OCI-M1 (cell line): ENCODE measurements around the gene GPAT2.
"Not testable (repeated sequence)": the region's sequence is repeated elsewhere in the genome, so short reads cannot be mapped to it uniquely, and the experiment has no call there.

ENCODE experiments used
- DNase-seq: peaks from one replicate; lab custom pipeline; 2025; lab: John Stamatoyannopoulos, UW

The GPAT2 gene

DNA sequence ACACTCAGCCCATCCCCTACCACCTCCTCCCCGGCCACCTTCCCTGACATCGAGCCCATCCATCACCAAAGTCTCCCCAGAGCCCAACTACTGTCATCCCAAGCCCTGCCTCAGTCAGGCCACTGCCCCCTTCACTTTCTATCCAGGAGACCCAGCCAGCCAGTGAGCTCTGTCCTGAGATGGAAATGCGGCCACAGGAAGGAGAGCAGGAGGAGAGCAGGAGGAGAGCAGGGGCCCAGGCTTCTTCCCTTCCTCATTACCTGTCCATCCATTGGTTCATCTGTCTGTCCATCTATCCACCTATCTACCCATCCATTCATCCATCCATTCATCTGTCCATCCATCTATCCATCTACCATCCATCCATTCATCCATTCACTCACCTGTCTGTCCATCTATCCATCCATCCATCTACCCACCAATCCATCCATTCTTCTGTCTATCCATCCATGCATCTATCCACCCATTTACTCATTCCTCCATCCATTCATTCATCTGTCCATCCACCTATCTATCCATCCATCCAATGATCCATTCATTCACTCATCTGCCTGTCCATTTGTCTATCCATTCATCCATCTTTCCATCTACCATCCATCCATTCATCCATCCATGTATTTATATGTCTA is 29.4 kb upstream of the GPAT2 start:
- not testable (repeated sequence) for DNase-seq

DNA sequence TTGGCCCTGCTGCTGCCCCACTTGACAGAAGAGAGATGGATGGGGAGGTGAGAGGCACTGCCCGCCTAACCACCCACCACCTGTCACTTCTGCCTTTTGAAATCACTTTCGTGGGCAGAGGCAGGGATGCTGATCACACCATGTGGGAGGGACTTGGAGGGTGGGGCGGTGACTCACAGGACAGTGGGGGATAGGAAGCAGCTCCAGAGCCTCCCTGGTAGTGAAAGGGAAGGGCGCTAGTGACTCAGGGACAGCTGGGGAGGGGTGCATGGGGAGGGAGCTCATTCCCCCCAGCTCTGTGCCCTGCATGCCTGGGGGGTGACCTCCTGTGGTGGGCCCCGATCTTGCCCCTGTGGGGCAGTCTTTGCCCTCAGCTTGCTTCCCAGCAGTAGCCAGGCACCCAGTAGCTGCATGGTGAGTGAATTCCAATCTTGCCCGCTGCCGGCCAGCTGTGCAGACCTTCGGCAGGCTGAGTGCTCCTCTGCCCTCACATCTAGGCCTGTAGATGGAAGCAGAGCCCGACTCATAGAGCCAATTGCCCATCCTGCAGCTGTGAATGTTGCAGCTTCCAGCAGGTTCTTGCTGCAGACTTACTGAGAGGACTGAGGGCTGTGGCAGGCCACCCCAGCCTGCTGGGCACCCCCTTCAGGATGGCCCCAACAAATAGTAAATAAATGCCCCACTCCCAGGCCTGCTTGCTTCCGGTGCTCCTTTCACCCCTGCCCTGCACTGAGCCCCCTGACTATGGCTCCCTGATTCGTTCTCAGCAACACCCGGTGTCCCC is 28.6 kb upstream of the GPAT2 start:
- not testable (repeated sequence) for DNase-seq

DNA sequence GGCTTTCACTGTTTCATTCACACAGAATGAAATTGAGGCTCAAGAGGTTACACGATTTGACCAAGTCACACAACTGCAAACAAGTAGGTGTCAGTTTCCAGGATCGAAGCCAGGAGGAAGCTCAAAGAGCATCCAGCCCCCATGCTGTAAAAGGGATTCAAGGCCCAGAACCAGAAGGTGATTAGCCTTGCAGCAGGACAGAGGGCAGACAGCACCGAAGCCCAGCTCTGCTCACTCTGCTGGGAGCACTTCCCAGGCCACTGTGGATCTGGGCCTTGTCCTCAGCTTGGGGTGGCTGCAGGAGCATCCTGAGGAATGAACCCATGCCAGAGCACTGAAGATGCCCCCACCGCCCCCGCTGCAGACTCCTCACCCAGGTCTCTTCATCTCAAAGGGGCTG is 27.8 kb upstream of the GPAT2 start:
- not testable (repeated sequence) for DNase-seq

DNA sequence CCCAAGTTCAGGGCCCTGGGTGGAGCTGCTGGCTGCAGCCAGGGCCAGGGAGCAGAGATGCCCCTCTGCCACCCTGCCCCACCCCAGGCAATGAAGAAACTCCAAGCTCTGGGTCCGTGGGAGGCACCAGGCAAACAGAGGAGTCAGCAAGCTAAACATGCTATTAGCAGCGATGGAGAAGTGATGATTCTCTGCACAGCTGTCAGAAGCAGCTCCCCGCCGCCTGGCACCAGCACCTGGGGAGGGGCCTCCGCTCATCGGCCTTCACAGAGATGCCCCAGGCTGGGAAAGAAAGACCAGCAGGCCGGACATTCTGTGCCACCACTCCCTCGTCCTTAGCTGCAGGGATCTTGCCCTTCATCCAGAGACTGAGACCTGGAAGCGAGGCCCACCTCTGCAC is 27.2 kb upstream of the GPAT2 start:
- DNase-seq = not testable (repeated sequence)

DNA sequence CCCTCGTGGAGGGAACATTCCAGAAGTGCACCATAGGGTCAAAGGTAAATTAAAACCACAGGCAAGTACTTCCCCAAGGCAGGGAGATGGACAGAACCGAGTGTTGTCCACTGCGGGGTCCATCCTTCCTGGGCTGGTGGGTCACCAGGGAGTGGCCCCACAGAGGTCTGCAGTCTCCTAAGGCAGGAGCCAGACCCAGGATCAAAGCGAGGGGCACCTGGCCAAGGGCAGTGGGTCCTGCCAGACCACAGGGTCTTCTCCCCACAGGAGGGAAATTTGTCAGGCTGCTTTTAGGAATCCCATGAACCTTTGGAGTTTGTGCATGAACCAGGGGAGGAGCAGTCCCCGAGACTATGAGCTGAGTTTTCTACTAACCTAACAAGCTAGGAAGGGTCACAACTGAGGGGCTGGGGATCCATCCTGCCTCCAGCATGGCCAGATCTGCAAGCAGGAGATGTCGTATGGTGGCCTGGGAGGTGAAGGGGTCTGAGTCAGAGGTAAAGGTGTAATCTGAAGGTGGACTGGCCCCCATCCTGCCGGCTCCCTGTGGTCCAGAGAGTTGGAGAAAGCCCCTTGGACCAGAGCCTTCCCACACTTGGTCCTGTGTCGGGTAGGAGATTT is 26.6 kb upstream of the GPAT2 start:
- DNase-seq = not testable (repeated sequence)

DNA sequence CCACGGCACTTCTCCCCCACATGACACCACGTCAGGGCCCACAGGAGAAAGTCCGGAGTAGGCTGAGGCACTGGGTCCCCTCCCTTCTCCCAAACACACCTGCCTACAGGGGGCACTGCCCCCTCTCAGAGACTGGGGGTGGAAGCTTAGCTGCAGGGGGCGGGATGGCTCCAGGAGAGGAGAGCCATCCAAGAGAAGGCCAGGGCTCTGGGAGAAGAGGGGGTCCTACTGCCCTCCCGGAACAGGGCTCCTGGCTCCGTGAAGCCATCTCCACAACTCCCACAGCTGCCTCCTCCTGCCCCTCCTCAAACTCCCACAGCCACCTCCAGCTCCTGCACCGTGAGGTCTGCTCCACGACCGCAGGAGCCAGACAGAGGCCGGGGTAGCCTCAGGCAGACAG is 25.6 kb upstream of the GPAT2 start:
- not testable (repeated sequence) for DNase-seq

DNA sequence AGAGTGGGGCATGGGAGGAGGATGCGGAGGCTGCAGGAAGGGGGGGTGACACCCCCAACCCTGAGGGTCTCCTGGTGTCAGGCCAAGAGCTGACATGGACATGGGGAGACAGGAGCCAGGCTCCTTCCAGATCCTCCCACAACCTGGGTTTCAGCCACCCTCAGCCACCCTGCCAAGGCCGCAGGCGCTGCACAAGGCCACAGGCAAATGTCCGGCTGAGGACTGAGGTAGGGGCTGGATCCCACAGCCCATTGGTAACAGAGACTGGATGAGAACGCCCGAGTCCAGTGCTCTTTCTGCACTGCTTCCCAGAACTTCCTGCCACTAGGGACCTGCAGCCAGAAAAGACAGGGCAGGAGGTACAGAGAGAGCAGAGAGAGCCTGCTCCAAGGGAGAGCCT is 24.7 kb upstream of the GPAT2 start:
- not testable (repeated sequence) for DNase-seq

DNA sequence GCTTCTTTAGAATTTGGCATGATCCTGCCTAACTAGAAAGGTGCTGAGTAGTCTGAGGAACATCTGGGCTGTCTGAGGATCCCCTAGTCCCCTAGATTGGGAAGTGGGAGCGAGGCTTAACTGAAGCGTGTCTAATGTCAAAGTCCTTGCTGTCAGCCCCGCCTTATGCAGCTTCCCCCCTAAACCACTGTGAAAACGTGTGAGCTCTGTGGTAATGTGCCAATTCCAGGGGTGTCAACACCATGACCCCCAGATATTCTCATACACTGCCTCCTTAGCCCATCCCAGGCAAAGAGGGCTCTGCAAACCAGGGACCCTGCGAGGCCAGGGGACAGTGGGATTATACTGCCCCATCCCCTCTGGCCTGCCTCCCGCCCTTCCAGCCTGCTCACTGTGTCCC is 21.1 kb upstream of the GPAT2 start:
- not testable (repeated sequence) for DNase-seq

DNA sequence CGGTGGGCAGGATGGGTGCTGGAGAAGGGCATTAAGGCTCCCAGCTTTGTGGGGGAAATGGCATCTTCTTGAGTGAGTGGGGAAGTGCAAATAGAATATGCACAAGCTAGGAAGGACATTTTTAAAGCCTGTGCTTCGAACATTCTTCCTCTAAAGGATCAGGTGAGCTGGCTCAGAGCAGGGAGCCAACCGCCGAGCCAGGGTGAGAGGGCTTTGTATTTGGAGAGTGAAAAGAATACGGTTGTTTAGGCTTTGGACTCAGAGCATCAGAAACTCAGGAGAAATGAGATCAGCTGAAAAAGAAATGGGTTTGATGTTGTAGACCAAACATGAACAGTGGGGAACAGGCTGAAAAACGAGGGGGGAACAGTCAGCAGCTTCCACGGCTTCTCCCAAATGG is 19.8 kb upstream of the GPAT2 start:
- not testable (repeated sequence) for DNase-seq

DNA sequence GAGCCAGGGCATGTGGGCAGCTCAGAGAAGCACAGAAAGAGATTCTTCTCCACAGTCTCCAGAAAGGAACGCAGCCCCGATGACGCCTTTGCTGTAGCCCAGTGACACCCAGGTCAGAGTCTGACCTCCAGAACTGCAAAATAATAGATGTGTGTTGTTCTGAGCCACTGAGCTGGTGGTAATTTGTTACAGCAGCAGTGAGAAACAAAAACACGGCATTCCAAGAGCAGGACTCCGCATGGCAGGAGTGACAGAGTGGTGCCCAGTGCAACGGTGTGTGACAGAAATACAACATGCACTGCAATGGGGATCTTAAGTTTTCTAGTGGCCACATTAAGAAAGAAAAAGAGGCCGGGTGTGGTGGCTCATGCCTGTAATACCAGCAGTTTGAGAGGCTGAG is 18.7 kb upstream of the GPAT2 start:
- DNase-seq = not testable (repeated sequence)

DNA sequence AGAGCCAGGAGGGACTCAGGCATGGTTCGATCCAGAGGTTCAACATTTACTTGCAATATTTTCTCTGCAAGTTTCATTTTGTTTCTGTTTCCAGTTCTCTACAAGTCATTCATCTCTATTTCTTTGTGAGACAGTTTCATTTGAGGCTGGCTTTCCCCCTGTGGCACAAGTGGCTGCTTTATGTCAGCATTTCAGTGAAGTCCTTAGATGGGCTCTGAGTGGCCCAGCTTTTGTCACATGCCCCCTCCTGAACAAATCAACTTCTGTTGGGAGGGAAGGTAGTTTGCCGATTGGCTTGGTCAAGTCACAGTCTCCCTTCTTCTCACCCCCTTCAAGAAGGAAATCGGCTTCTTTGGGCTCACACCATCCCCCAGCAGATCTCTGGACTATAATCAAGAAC is 17.9 kb upstream of the GPAT2 start:
- not testable (repeated sequence) for DNase-seq

DNA sequence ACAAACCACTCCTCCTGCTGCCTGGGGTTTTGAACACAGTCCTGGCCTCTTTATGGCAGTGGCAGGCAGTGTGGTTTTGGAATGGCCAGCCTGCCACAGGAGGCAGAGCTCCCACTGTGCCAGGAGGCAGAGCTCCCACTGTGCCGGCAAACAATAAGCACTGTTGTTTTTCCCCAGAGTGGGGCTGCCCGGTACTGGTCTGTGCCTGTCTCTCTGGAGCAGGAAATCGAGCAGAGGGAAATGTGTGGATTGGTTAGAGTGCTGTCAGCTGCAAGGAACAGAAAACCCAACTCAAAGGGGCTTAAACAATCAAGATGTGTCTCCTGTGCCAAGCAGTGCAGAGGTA is 15.2 kb upstream of the GPAT2 start:
- not testable (repeated sequence) for DNase-seq

DNA sequence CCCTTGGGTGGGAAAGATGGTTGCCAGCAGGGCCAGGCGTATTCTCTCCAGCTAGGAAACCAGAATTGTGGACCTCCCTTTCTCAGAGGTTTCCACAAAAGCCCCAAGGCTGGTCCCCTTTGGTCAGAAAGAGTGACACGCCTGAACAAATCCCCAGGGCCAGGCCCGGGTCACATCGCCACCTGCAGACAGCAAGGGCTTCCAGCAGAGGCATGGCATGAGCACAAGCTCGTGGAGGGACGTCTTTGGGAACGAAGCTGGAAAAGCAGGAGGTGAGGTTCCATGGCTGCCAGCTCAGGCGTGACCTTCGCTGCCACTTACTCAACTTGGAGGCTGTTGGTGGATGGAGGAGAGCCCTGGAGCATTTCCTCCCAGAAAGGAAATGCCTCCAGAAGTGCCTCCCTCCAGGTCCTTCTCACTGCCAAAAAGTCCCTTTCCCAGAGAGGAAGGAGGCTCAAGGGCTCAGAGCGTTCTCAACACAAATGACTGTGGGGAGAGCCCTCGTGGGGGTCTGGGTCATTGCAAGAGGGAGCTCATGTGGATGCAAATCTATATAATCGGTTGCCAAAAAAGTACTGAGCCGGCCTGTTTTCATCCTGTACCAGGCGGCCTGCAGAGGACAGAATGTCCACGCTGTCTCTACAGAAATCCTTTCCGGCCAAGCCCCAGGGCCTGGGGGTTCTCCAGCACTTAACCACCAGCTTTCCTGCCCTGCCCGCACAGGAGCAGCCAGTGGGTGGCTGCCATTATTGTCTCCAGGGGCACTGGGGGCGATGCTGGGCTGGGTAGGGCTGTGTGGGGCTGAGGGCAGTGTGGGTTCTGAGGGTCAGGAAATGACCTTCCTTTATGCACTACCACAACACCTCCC is 14.6 kb upstream of the GPAT2 start:
- not testable (repeated sequence) for DNase-seq

DNA sequence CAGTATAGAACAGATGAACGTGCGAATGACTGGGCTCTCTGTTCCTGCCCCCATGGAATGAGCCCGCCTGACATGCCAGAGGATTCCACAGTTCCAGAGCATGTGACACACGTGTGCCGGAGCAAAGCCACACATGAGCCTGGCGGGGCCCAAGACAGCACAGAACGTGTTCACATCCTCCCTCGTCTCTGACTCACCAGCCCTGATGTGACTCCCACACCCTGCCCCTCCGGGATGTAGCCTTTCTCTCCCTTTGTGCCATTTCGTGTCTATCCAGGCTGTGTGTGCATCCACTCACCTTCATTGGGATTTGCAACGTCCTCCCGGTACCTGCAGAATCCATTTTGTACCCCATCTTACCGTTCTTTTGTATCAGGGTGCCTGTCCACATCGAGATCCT is 838 bp upstream of the GPAT2 start:
- not testable (repeated sequence) for DNase-seq

DNA sequence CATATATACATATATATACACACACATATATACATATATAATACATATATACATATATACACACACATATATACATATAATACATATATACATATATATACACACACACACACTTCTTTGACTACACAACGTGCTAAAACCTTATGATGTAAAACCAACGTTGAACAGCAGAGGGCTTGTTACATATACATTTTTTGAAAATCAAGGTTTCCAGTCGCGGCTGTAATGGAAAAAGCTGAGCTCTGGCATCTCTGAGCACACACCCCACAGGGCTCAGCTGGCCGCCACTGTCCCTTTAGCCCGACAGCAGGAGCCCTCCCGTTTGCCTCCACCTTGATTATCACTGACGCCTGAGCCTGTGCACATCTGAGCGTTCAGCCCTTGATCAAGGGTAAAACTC is 719 bp downstream of the GPAT2 start:
- not testable (repeated sequence) for DNase-seq

DNA sequence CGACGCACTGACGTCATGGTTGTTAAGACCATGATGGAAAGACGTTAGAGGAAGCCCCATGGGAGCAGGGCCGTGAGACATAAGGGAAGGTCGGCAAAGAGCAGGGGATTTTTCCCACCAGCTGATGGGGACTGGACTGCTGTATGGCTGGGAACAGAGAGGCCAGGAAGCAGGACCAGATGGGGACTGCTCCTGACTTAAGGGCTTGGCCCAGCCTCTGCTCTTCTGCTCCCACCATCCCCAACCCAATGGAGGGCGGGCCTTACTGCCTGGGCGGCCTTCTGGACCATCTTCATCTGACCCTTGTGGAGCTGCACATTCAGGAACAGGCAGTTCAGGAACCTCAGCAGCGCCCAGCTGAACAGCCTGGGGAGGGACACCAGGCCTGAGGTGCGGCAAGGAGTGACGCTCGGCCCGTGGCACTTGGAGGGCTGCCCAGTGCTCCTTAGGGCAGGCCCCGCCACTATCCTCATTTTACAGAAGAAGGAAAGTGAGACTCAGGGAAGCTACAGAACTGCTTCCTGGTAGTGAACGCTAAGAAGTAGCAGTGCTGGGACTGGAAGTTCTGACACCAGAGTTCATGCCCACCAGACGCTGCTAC is 6.9 kb downstream of the GPAT2 start:
- DNase-seq = not testable (repeated sequence)

DNA sequence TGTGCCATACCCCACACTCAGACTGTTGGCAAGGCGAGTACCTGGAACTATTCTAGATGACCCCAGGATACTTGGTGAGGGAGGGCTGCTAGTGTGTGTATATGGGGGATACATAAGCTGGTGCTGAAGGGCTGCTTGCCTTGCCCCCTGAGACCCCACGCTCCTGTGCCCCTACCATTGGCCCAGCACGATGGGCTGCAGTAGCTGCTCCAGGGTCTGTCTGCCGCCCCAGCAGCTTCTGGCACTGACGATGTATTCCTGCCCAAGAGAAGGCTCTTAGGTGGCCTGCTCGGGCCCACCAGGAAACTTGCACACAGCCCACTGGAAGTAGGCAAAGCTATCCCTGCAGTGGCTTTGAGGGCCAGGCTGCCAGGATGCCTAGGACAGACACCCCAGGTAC is 9.0 kb downstream of the GPAT2 start:
- DNase-seq = not testable (repeated sequence)

DNA sequence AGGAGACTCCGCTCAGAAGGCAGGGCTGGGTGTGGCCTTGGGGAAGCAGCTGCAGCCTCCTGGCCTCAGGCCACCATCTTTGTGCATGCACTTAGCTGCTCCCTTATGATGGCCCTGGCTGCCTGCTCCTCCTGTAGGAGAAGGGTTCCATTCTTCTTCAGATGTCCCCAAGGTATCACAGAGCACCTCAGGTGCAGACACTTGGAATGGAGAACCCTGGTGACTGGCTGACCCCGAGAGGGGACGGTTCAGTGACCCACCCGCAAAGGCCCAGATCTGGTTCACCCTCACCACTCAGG is 9.6 kb downstream of the GPAT2 start:
- DNase-seq = no peak

DNA sequence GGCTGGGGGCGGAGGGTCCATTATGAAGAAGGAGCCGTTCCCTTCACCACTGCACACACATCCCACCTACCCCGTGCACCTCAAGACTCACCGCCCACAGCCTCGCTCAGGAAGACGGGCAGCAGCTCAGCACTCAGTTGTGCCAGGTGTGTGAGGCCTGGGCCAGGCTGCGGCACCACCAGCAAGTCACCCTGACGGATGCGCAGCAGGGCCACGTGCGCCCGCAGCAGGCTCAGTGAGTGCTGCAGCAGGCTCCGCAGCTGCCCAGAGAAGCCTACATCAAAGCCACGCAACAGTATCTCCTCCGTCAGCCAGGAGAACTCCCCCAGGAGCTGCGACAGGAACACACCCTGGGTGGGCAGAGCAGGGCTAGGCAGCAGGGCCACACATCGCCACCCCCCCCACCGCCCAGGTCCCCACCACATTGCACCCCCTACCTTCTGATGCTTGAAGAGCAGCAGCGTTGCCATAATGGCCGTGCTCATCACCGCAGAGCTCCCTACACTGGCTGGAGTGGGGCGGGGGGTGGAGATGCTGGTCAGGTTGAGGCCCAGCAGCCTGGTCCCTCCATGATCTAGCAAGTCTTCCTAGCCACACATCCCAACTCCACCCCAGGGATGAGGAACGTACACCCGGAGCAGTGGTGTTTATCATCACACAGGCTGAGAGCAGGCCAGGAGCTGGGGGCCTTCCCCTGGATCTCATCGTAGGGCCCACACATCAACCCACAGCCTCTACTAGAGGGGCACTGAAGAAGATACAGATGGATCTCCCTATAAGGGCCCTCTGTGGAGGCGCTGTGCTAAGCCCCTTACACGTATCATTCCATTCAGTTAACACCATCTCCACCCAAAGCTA is 10.2 kb downstream of the GPAT2 start:
- DNase-seq = no peak

DNA sequence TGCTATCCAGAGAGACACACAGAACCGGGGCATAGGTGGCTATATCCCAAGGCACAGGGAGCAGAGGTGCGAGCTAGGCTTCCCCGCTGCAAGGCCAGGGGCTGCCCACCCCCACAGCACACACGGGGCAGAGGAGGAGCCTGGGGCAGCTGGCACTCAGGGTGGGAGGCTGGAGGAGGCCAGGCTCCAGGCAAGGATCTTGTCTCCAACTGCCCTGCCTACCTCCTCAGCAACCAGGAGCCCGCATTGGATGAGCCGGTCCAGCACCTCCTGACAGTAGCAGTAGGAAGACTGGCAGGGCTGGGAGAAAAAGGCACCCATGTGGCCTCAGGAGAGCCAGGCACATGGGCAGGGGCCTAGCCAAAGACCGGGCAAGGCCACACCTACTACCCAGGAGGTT is 11.0 kb downstream of the GPAT2 start:
- not testable (repeated sequence) for DNase-seq
